ENCODE results near the gene KRTAP5-1. TPM values are rescaled to one million over a fixed set of nuclear protein-coding genes. Genes with fewer than 3 reads are reported as not detected.
"Not testable (repeated sequence)": the region's sequence is repeated elsewhere in the genome, so short reads cannot be mapped to it uniquely, and the experiment has no call there.

KRTAP5-1 gene
- total and polyA plus RNA-seq, 10 of the 15 experiments (the other 5 are each of a cell fraction or from before 2014, with no cell fraction given), result not detected

- in situ Hi-C loops (cut with MboI), result no loop called here
- H3K4me2 ChIP-seq (ENCODE audit: control insufficient read depth, insufficient read depth), result no peak within 1 kb of the TSS
- H3K4me1 ChIP-seq (ENCODE audit: control insufficient read depth, insufficient read depth, low read length), result peaks cover 5% of the 10 kb centered on the region
- peaks cover 0 to 1% of the 10 kb centered on the region in 2 experiments; a peak in 1 of 4 replicates for H3K27me3 ChIP-seq (replicated peaks in 1 of 2; ENCODE audit: control insufficient read depth in 2 of 2, insufficient read depth in 2 of 2, low read length in 1 of 2)
- H3K27ac ChIP-seq (ENCODE audit: control insufficient read depth, insufficient read depth), result no peak within 1 kb of the TSS
- H4K20me1 ChIP-seq (ENCODE audit: control insufficient read depth, insufficient read depth), result no peaks in the 10 kb centered on the region
- SMC1A ChIA-PET (ENCODE audit: uncharacterized antibody, unreplicated experiment), result no interaction called here
- H3K79me2 ChIP-seq (ENCODE audit: control insufficient read depth, insufficient read depth, low read length), result no peaks in the 10 kb centered on the region
- RAD21 ChIA-PET (ENCODE audit: unreplicated experiment), result no interaction called here
- ATAC-seq (no peak), FAIRE-seq (no peak), DNase-seq (ENCODE audit: low read depth, low spot score) (no peak)
- TF ChIP-seq ZZZ3 (IDR thresholded peaks at IDR 0.05; ENCODE audit: control insufficient read depth, insufficient read length, low read depth), result no peak
- no peak for TF ChIP-seq FOXM1 (IDR thresholded peaks at IDR 0.05; ENCODE audit: low read depth, low read length)
- no peak for TF ChIP-seq ATF7 (IDR thresholded peaks at IDR 0.05; ENCODE audit: low read depth)
- intact Hi-C loops (cut with micrococcal nuclease; ENCODE audit: unreplicated experiment), result no loop called here
- H3K36me3 ChIP-seq (ENCODE audit: control insufficient read depth in 2 of 2, insufficient read depth in 2 of 2, low read length in 1 of 2), result no peaks in the 10 kb centered on the region
- H3K9ac ChIP-seq (ENCODE audit: control insufficient read depth, insufficient read depth, low read length), result no peak within 1 kb of the TSS
- H3K9me3 ChIP-seq (replicated peaks; ENCODE audit: control insufficient read depth, insufficient read depth, low read length), result no peaks in the 10 kb centered on the region; the same call in 2 of the 3 replicates
- 54% methylated on average over 4 of the region's 4 CpGs for WGBS (ENCODE audit: insufficient coverage, insufficient replicate concordance, low lambda C conversion rate, missing lambda C conversion rate)
- CTCF ChIA-PET, result interaction anchor here (0.6 kb wide), 1 partner anchor 923 kb away, joined by 4 read pairs; no protein-coding TSS in a partner anchor
- no peak within 1 kb of the TSS for H3K4me3 ChIP-seq
- POLR2A ChIA-PET, result no interaction called here
- no peak within 1 kb of the TSS for H2AFZ ChIP-seq (ENCODE audit: control insufficient read depth, low read depth, low read length)
- no TSS peak for BruUV-seq (replicated peaks)
Observed at GRCh38 chr11:1608363-1608762, 23.3 kb upstream of the KRTAP5-1 start, which contains the start of gene KRTAP5-3. KRTAP5-3 (minus strand) TSS chr11:1608463; CDS start chr11:1608385, 78 bp downstream.

DNA sequence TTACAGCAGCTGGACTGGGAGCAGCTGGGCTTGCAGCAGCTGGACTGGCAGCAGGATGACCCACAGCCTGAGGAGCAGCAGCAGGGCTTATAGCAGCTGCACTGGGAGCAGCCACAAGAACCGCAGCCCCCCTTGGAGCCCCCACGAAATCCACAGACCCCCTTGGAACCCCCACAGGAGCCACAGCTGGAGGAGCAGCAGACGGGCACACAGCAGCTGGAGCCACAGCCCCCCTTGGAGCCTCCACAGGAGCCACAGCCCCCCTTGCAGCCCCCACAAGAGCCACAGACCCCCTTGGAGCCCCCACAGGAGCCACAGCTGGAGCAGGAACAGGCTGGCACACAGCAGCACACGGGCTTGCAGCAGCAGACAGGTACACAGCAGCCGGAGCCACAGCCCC is 22.8 kb upstream of the KRTAP5-1 start:
- RAD21 ChIA-PET (ENCODE audit: unreplicated experiment), result interaction anchor here (0.7 kb wide), 1 partner anchor 87 kb away, joined by 3 read pairs; no protein-coding TSS in a partner anchor
- H3K4me1 ChIP-seq (ENCODE audit: control insufficient read depth, insufficient read depth, low read length); SMC1A ChIA-PET (ENCODE audit: uncharacterized antibody, unreplicated experiment); CTCF ChIA-PET; intact Hi-C loops (cut with micrococcal nuclease; ENCODE audit: unreplicated experiment); H3K4me2 ChIP-seq (ENCODE audit: control insufficient read depth, insufficient read depth); H4K20me1 ChIP-seq (ENCODE audit: control insufficient read depth, insufficient read depth); DNase-seq (ENCODE audit: low read depth, low spot score); H3K27ac ChIP-seq (ENCODE audit: control insufficient read depth, insufficient read depth); FAIRE-seq; ATAC-seq; H3K9me3 ChIP-seq (replicated peaks; ENCODE audit: control insufficient read depth, insufficient read depth, low read length); BruUV-seq (replicated peaks); H2AFZ ChIP-seq (ENCODE audit: control insufficient read depth, low read depth, low read length); H3K27me3 ChIP-seq (replicated peaks in 1 of 2; ENCODE audit: control insufficient read depth in 2 of 2, insufficient read depth in 2 of 2, low read length in 1 of 2); H3K4me3 ChIP-seq; H3K36me3 ChIP-seq (ENCODE audit: control insufficient read depth in 2 of 2, insufficient read depth in 2 of 2, low read length in 1 of 2); H3K79me2 ChIP-seq (ENCODE audit: control insufficient read depth, insufficient read depth, low read length); in situ Hi-C loops (cut with MboI); H3K9ac ChIP-seq (ENCODE audit: control insufficient read depth, insufficient read depth, low read length): not testable (repeated sequence)
- WGBS (ENCODE audit: insufficient coverage, insufficient replicate concordance, low lambda C conversion rate, missing lambda C conversion rate), result 7% methylated on average over 5 of the region's 5 CpGs
- POLR2A ChIA-PET, result interaction anchor here (0.7 kb wide), 1 partner anchor 405 kb away, joined by 3 read pairs; no protein-coding TSS in a partner anchor

GRCh38 chr11:1607156-1607845 is 22.2 kb upstream of the KRTAP5-1 start:
- RAD21 ChIA-PET (ENCODE audit: unreplicated experiment), result interaction anchor here (0.7 kb wide), 1 partner anchor 86 kb away, joined by 3 read pairs; no protein-coding TSS in a partner anchor
- intact Hi-C loops (cut with micrococcal nuclease; ENCODE audit: unreplicated experiment); SMC1A ChIA-PET (ENCODE audit: uncharacterized antibody, unreplicated experiment); CTCF ChIA-PET; H3K27ac ChIP-seq (ENCODE audit: control insufficient read depth, insufficient read depth); H2AFZ ChIP-seq (ENCODE audit: control insufficient read depth, low read depth, low read length); H3K4me2 ChIP-seq (ENCODE audit: control insufficient read depth, insufficient read depth); in situ Hi-C loops (cut with MboI); H3K36me3 ChIP-seq (ENCODE audit: control insufficient read depth in 2 of 2, insufficient read depth in 2 of 2, low read length in 1 of 2); DNase-seq (ENCODE audit: low read depth, low spot score); H3K4me3 ChIP-seq; H3K4me1 ChIP-seq (ENCODE audit: control insufficient read depth, insufficient read depth, low read length); H3K9ac ChIP-seq (ENCODE audit: control insufficient read depth, insufficient read depth, low read length); BruUV-seq (replicated peaks); H4K20me1 ChIP-seq (ENCODE audit: control insufficient read depth, insufficient read depth); ATAC-seq; H3K79me2 ChIP-seq (ENCODE audit: control insufficient read depth, insufficient read depth, low read length); H3K9me3 ChIP-seq (replicated peaks; ENCODE audit: control insufficient read depth, insufficient read depth, low read length); H3K27me3 ChIP-seq (replicated peaks in 1 of 2; ENCODE audit: control insufficient read depth in 2 of 2, insufficient read depth in 2 of 2, low read length in 1 of 2); FAIRE-seq: not testable (repeated sequence)
- WGBS (ENCODE audit: insufficient coverage, insufficient replicate concordance, low lambda C conversion rate, missing lambda C conversion rate), result 49% methylated on average over 17 of the region's 18 CpGs
- POLR2A ChIA-PET, result interaction anchor here (0.7 kb wide), 1 partner anchor 404 kb away, joined by 3 read pairs; no protein-coding TSS in a partner anchor
